ENCODE data around the gene LZTS3.
A peak's percentile ranks its signal among the peaks of the same experiment; 100 is the strongest.
"Not testable (repeated sequence)": the region's sequence is repeated elsewhere in the genome, so short reads cannot be mapped to it uniquely, and the experiment has no call there.

LZTS3 gene

GRCh38 chr20:3192226-3193015, 19.1 kb upstream of the LZTS3 start:
- no peak for DNase-seq

DNA sequence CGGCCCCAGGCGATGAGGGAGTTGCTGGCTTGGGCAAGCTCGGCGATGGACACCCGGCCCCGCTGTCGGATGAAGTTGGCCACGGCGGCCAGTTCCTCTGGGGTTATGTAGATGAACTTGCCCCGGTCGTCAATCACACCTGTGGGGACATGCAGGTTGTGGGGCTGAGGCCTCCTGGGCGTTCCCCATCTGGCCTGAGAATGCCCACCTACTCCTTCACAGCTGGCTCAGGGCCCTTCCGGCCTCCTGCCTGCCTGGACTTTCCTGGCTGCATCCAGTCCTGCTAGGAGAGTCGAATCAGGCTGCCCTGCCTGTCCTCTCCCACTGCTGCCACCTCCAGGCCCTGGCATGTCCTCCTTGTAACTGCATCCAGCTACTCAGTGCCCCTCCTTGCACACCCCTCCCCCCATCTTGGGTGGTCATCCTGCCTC, 17.3 kb upstream of the LZTS3 start:
- no peak for DNase-seq

DNA sequence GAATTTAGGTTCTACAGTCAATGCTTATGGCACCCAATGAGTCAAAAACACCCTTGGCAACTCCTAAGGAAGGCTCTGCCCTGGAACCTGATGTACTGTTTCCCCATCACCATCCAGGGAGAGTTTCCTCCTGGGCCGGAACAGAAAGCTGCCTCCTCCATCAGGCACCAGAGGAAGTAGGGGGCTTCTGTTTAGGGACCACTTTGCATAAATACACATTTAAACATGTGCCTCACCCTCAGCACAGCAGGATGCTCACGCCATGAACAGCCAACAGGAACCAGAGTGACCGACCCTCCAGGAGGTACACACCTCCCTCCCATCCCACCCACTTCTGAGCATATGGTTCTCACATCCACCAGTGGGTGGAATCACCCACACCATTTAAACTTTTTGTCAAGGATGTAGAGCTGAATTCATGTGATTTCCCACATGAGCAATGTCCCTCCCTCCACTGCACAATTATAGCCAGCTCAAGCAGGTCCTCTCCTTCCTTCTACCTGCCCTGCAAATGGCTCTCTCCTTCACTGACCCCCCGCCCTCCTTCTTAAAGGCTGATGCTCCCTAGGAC, 16.3 kb upstream of the LZTS3 start:
- DNase-seq, result no peak

DNA sequence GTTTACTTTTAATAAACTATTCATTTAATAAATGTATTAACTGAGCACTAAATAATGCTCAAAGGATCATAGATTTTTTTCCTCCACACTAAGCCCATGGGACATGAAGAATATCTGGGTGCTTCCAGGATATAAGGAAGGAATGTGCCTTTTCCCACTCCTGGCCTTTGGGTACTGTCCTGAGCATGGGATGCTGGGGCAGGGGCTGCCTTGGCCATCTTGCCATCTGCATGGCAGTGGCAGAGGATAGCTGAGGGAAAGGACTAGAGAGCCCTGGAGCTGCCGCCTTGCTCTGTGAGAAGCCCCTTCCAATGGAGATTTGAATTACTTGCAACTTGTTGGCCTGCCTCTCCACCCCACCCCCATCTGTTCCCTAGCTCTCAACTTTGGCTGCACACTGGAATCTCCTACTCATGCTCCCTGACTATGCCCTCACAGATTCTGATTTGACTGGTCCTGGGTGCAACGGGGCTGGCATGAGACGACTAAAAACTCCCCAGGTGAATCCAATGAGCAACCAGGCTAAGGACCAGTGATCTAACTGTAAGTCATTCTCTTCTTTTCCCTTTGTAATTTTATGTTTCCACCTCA, 15.6 kb upstream of the LZTS3 start:
- no peak for DNase-seq

- DNase-seq, result not testable (repeated sequence)
These were observed 14.5 kb upstream of the LZTS3 start for GRCh38 chr20:3187861-3188260.

- no peak for DNase-seq
These were observed 10.7 kb upstream of the LZTS3 start for GRCh38 chr20:3183896-3184612.

- not testable (repeated sequence) for DNase-seq
These were observed 9.1 kb upstream of the LZTS3 start for GRCh38 chr20:3182429-3182828.

DNA sequence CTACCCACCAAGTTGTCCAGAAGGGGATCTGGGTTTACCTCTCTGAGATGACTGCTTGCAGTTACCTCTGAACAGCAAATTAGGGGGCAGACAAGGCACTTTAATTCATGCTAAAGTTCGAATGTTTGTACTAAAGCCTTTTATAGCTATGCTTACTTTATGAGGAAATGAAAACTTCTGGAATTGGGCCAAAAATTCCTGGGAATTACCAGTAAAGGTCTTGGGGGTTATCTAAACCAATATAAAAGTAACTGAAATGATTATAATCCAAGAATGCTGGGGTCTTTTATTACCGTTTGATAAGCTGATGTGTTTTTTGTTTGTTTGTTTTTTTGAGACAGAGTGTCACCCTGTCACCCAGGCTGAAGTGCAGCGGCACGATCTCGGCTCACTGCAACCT, 7.9 kb upstream of the LZTS3 start:
- DNase-seq, result no peak

DNA sequence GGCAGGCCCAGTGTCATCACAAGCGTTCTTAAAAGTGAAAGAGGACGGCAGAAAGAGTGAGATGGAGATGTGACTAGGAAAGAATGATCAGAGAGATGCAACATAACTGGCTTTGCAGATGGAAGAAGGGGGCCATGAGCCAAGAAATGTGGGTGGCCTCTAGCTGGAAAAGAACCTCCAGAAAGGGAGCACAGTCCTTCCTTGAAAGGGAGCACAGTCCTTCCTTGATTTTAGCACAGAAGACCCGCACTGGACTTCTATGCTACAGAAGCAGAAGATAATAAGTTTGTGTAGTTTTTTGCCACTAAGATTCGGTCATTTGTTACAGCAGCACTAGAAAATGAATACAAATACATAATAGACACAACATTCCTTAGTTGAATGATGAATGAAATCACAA, 7.0 kb upstream of the LZTS3 start:
- DNase-seq, result no peak

- no peak for DNase-seq
These were observed 4.6 kb upstream of the LZTS3 start for GRCh38 chr20:3177746-3178485.

- no peak for DNase-seq
These were observed 1.9 kb upstream of the LZTS3 start for GRCh38 chr20:3175270-3175669.

DNA sequence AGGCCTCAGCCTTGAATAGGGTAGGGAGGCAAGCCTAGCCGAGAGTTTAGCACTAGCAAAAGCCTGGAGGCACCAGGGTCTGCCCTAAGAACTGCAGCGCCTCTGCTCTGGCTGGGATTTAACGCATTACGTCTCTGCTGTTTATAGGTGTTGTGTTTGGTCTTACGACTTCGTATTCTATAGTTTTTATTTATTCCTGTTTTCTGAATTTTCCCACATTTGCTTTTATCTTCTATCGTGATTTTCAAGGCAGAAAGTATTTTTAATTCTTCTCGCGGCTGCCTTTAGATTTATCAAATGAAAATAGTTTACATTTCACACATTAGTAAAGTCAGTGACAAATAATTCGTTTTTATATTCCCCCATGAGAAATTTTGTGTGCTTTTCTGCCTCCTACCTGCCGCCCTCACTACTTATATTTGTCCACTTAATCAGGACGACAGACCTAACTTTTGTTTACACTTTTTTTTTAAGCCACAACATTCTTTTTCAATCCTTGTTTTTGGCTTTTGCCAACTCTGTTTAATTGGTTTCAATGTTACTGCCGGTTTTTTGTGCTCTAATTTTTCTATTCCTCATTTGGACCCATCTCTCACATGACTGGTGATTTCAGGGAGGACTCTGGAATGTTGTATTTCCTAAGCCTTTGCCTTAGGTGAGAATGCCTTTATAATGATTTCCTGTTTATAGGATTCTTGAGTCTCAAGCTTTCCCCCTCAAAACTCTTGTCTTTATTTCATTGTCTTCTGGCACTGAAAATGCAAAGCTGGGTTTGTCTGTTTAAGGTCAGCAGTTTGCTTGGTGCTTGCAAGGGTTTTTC, 1.3 kb upstream of the LZTS3 start:
- DNase-seq, result no peak

- peak; percentile 37 to 39 for DNase-seq
These were observed 477 bp upstream of the LZTS3 start for GRCh38 chr20:3173610-3174441.

DNA sequence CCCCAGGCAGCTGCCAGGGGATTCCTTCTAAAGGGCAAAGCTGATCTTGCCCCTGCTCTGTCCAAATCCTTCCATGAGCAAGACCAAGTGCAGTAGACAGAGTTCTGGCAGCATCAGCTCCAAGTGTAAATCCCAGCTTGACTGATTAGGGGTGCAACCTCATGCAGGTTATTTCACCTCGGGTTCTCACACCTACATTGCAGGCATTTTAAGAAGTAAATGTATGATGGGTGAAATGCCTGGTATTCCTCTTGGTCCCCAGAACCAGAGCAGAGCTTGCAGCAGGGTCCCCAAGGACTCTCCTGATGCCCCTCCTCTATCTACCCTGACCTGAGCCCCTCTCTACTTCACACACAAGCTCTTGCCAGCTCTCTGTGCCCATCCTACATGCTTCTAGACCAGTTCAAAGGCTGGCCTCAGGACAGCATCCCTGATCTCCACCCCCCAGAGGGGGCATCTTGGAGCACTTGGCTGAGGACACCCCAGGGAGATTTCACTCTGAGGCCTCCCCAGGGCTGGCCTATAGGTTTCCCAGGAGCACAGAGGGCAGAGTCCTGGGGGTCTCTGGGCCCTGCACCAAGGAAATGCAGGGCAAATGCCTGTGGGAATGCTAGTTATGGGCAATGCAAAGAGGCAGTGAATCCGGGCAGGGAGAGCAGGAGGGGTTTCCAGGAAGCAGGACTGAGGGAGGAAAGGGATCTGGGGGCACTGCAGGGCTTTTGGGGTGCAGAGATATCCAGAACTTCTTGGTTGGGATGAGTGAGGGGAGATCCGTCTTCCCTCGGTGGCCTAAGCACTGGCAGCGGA, 1.0 kb downstream of the LZTS3 start:
- DNase-seq, result no peak

- no peak for DNase-seq
These were observed 1.8 kb downstream of the LZTS3 start for GRCh38 chr20:3171391-3172125.

DNA sequence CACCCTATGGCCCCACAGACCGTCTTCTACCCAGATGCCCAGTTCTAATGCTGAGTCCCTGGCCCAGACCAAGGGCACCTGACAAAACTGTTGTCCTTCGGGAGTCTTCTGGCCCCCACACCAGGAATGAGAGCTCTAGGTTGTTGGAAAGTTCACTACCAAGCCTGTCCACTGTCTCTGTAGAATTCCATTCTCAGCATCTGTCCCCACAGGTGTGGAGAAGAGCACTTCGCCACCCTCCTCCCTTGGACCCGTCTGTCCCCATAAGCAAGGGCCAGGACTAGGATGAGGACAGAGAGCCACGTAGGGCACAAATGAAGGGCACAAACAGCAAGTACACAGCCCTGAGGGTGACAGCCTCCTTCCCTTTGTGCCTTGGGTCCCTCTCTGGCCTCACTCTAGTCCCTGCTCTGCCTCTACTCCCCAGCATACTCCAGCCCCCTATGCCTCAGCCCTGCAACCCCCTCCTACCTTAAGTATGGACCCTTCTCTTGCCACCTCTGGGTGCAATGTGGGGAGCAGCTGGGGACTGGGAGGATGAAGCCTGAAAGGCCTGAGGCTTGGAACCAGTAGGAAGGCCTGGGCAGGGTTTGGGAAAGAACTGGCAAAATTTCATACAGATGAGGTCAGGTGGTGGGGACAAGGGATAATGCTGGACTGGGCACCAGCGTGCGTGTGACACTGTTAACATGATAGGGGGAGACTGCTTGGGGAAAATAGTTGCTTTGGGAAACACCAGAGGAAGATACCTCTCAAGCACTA, 4.3 kb downstream of the LZTS3 start:
- DNase-seq, result no peak

- DNase-seq, result no peak
These were observed 5.1 kb downstream of the LZTS3 start for GRCh38 chr20:3168079-3168828.

DNA sequence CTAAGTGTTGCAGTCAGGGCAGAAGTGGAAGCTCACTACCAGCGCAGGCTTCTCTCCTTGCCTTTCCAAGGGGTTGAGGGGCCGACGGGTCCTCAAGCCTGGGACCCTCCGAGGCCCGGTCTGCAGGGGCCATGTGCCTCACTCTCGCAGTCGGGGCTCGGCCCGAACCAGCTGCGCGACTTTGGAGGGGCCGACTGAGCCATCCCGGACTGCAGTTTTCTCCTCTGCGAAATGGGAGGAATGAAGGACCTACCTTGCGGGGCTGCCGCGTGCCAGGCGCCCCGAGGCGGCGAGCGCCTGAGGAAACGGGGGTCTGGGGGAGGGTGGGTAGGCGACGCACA, 5.6 kb downstream of the LZTS3 start:
- no peak for DNase-seq

All from AML-193 (cell line).